GM23338 (cell line): ENCODE results near the gene FXR1. TPM values are rescaled to one million over a fixed set of nuclear protein-coding genes. Genes with fewer than 3 reads are reported as not detected.

Source experiments
- ATAC-seq: fragments of 200-7000 bp; cut with Tn5 transposase; 3 replicates; pipeline ENCODE4 v1.9.1; 2020
- DNase-seq: peaks from one replicate; pipeline ENCODE4 v3.0.0-alpha.2; 2015; ENCODE audit warnings: low spot score
- H2AFZ ChIP-seq: fragments of 200-600 bp; sonication (generic); 2 replicates; pipeline ENCODE4 v1.8.0; 2016; ENCODE audit warnings: antibody characterized with exemption, mild to moderate bottlenecking, moderate library complexity
- H3F3A ChIP-seq: fragments of 200-600 bp; sonication (generic); replicated peaks from 2 replicates; pipeline ENCODE4 v1.8.0; 2017; ENCODE audit warnings: antibody characterized with exemption, mixed run types, low read depth
- H3K27ac ChIP-seq: fragments of 200-600 bp; sonication (generic); 2 replicates; pipeline ENCODE4 v1.6.1; 2016; ENCODE audit warnings: low read depth
- H3K27me3 ChIP-seq: fragments of 200-600 bp; sonication (generic); 2 replicates; pipeline ENCODE4 v1.8.0; 2016; ENCODE audit warnings: mild to moderate bottlenecking, mixed run types, moderate library complexity; ENCODE audit not compliant: insufficient read depth
- H3K36me3 ChIP-seq: fragments of 200-600 bp; sonication (generic); 2 replicates; pipeline ENCODE4 v1.8.0; 2016; ENCODE audit warnings: mild to moderate bottlenecking; ENCODE audit not compliant: insufficient read depth
- H3K4me1 ChIP-seq: fragments of 200-600 bp; sonication (generic); 2 replicates; pipeline ENCODE4 v1.8.0; 2016; ENCODE audit warnings: mild to moderate bottlenecking, moderate library complexity; ENCODE audit not compliant: insufficient read depth
- H3K4me2 ChIP-seq: fragments of 200-600 bp; sonication (generic); 2 replicates; pipeline ENCODE4 v1.7.1; 2017; ENCODE audit warnings: mixed run types
- H3K4me3 ChIP-seq: fragments of 200-600 bp; sonication (generic); 2 replicates; pipeline ENCODE4 v1.6.1; 2016; ENCODE audit warnings: mixed run types
- H3K79me2 ChIP-seq: fragments of 200-600 bp; sonication (generic); replicated peaks from 2 replicates; pipeline ENCODE4 v1.8.0; 2017; ENCODE audit warnings: mild to moderate bottlenecking; ENCODE audit not compliant: insufficient read depth
- H3K9me2 ChIP-seq: fragments of 200-600 bp; sonication (generic); 2 replicates; pipeline ENCODE4 v1.8.0; 2017; ENCODE audit not compliant: insufficient read depth
- H4K20me1 ChIP-seq: fragments of 200-600 bp; sonication (generic); replicated peaks from 2 replicates; pipeline ENCODE4 v1.8.0; 2017; ENCODE audit warnings: mild to moderate bottlenecking; ENCODE audit not compliant: insufficient read depth
- H3K27ac Mint-ChIP-seq: 2 replicates; pipeline ENCODE4 v1.8.0; 2020; ENCODE audit warnings: inconsistent platforms, mild to moderate bottlenecking, moderate library complexity, mixed read lengths
- H3K27me3 Mint-ChIP-seq: 3 replicates; pipeline ENCODE4 v1.8.0; 2022; ENCODE audit warnings: low read depth, mild to moderate bottlenecking, moderate library complexity, mixed read lengths, inconsistent platforms; ENCODE audit not compliant: insufficient read depth, poor library complexity
- H3K36me3 Mint-ChIP-seq: 3 replicates; pipeline ENCODE4 v1.8.0; 2021; ENCODE audit warnings: low read depth, mild to moderate bottlenecking, inconsistent platforms, moderate library complexity, mixed read lengths
- H3K4me1 Mint-ChIP-seq: 3 replicates; pipeline ENCODE4 v1.8.0; 2020; ENCODE audit warnings: mild to moderate bottlenecking, inconsistent platforms, mixed read lengths
- H3K4me3 Mint-ChIP-seq: 3 replicates; pipeline ENCODE4 v1.8.0; 2021; ENCODE audit warnings: moderate library complexity, mild to moderate bottlenecking, inconsistent platforms, mixed read lengths
- H3K9me3 Mint-ChIP-seq: 3 replicates; pipeline ENCODE4 v1.8.0; 2020; ENCODE audit warnings: moderate library complexity, mild to moderate bottlenecking, inconsistent platforms, mixed read lengths
- CREB1 ChIP-seq: fragments of 250-450 bp; sonication (Bioruptor Pico); IDR thresholded peaks from 2 replicates; pipeline ENCODE4 v1.5.0; 2020; ENCODE audit warnings: low read depth, mild to moderate bottlenecking, moderate library complexity
- CTCF ChIP-seq, 2 experiments: fragments of 200-600 bp in 1 of 2; sonication (generic) in 1 of 2; conservative IDR thresholded peaks; 2 replicates each; pipeline versions ENCODE4 v1.5.1 to v1.6.1; 2016 to 2017; ENCODE audit warnings: antibody characterized with exemption in 2 of 2, low read depth in 2 of 2, mild to moderate bottlenecking in 2 of 2, moderate library complexity in 1 of 2
- EZH2 ChIP-seq: fragments of 200-600 bp; sonication (generic); IDR thresholded peaks from one replicate; pipeline ENCODE4 v1.8.0; 2017; ENCODE audit warnings: antibody characterized with exemption, mild to moderate bottlenecking, low read depth; ENCODE audit not compliant: unreplicated experiment
- EZH2phosphoT487 ChIP-seq: fragments of 200-600 bp; sonication (generic); IDR thresholded peaks from one replicate; pipeline ENCODE4 v1.8.1; 2018; ENCODE audit warnings: antibody characterized with exemption; ENCODE audit not compliant: unreplicated experiment
- JUNB ChIP-seq: IDR thresholded peaks from one replicate; pipeline ENCODE4 v1.6.1; 2016; ENCODE audit warnings: antibody characterized with exemption; ENCODE audit not compliant: unreplicated experiment
- NANOG ChIP-seq: IDR thresholded peaks from 2 replicates; pipeline ENCODE4 v1.6.1; 2016; ENCODE audit warnings: antibody characterized with exemption, borderline replicate concordance
- POLR2AphosphoS5 ChIP-seq: IDR thresholded peaks from 2 replicates; pipeline ENCODE4 v1.6.1; 2016; ENCODE audit warnings: antibody characterized with exemption, low read depth
- STAT1 ChIP-seq: IDR thresholded peaks from one replicate; pipeline ENCODE4 v1.6.1; 2016; ENCODE audit warnings: antibody characterized with exemption; ENCODE audit not compliant: unreplicated experiment
- ZNF114 ChIP-seq: fragments of 250-450 bp; sonication (Bioruptor Pico); IDR thresholded peaks from 2 replicates; pipeline ENCODE4 v1.5.0; 2020; ENCODE audit warnings: mild to moderate bottlenecking, moderate library complexity
- ZNF331 ChIP-seq: fragments of 250-450 bp; sonication (Bioruptor Pico); IDR thresholded peaks from 2 replicates; pipeline ENCODE4 v1.5.0; 2020; ENCODE audit warnings: low read depth, mild to moderate bottlenecking, moderate library complexity
- polyA plus RNA-seq: library from polyadenylated mRNA; unstranded; fragments of >200 nt; fragmentation: Nextera tagmentation; extraction: Ambion mirVana; gene quantifications from 2 replicates; pipeline ENCODE4 v1.2.1, GENCODE V29; 2016
- total RNA-seq: library from RNA; depleted of rRNA; stranded (reverse); fragments of >200 nt; shearing (Covaris generic); gene quantifications from 2 replicates; pipeline ENCODE4 v1.2.3, GENCODE V29; 2014
- TF ChIP-seq, protein P1 (sequence below): fragments of 250-450 bp; sonication (Bioruptor Pico); IDR thresholded peaks from 2 replicates; pipeline ENCODE4 v1.5.0; 2020; ENCODE audit warnings: mild to moderate bottlenecking, moderate library complexity
- TF ChIP-seq, protein P2 (sequence below): IDR thresholded peaks from 2 replicates; pipeline ENCODE4 v1.6.1; 2016; ENCODE audit warnings: antibody characterized with exemption
- TF ChIP-seq, protein P3 (sequence below): IDR thresholded peaks from one replicate; pipeline ENCODE4 v1.6.1; 2018; ENCODE audit warnings: antibody characterized with exemption; ENCODE audit not compliant: unreplicated experiment

FXR1 gene
- total and polyA plus RNA-seq, 2 experiments from 2014 or later = 136 to 228 TPM

DNA sequence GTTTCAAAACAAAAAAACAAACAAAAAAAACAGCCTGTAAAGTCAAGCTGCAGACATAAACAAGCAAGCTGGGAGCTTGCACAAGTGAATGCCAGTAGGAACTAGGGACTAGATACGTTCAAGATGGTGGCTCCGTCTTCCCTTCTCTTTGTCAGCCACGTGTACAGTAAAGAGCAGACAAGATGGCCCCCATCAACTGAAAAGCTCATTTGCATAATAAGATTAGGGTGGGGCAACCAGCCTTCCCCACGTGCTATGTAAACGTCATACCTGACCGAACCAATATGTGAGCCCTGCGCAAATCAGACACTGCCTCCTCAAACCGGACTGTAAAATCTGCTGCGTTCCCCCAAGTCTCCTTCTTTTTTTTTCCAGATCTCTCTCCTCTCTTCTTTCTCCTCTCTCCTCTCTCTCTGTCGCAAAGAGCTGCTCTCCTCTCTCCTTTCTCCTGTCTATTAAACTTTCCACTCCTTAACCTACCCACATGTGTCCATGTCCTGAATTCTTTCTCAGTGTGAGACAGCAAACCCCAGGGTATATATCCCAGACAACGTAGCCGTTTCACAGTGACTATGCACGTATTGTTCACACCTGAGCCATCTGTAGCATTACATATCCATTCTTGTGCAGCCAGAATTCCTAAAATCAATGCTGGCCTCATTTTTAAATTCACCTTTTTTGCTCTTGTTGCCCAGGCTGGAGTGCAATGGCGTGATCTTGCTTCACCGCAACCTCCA, 31.2 kb upstream of the FXR1 start:
- no peaks in the 10 kb centered on the region for H3K9me2 ChIP-seq
- no peak overlapping the region for H3K4me3 ChIP-seq
- no peaks in the 10 kb centered on the region for H3K4me1 ChIP-seq
- no peaks in the 10 kb centered on the region for H3F3A ChIP-seq
- DNase-seq = no peak
- H3K27ac Mint-ChIP-seq = no peak overlapping the region
- H3K9me3 Mint-ChIP-seq = no peaks in the 10 kb centered on the region
- H3K36me3 Mint-ChIP-seq = no peaks in the 10 kb centered on the region
- H2AFZ ChIP-seq = peak overlapping the region; percentile 89; the same call in 1 of the 2 replicates
- H3K4me3 Mint-ChIP-seq = no peak overlapping the region
- H3K79me2 ChIP-seq = no peaks in the 10 kb centered on the region
- no peaks in the 10 kb centered on the region for H3K27me3 Mint-ChIP-seq
- TF ChIP-seq ZNF114 (no peak), NANOG (no peak), EZH2 (no peak), STAT1 (no peak), EZH2phosphoT487 (no peak), CTCF (conservative IDR thresholded peaks at IDR 0.05; ENCODE audit: low read depth in 2 of 2) (no peak), JUNB (no peak), CREB1 (CRISPR knock-in tag) (no peak), POLR2AphosphoS5 (no peak), ZNF331 (CRISPR knock-in tag) (no peak)
- TF ChIP-seq, protein P1, sequence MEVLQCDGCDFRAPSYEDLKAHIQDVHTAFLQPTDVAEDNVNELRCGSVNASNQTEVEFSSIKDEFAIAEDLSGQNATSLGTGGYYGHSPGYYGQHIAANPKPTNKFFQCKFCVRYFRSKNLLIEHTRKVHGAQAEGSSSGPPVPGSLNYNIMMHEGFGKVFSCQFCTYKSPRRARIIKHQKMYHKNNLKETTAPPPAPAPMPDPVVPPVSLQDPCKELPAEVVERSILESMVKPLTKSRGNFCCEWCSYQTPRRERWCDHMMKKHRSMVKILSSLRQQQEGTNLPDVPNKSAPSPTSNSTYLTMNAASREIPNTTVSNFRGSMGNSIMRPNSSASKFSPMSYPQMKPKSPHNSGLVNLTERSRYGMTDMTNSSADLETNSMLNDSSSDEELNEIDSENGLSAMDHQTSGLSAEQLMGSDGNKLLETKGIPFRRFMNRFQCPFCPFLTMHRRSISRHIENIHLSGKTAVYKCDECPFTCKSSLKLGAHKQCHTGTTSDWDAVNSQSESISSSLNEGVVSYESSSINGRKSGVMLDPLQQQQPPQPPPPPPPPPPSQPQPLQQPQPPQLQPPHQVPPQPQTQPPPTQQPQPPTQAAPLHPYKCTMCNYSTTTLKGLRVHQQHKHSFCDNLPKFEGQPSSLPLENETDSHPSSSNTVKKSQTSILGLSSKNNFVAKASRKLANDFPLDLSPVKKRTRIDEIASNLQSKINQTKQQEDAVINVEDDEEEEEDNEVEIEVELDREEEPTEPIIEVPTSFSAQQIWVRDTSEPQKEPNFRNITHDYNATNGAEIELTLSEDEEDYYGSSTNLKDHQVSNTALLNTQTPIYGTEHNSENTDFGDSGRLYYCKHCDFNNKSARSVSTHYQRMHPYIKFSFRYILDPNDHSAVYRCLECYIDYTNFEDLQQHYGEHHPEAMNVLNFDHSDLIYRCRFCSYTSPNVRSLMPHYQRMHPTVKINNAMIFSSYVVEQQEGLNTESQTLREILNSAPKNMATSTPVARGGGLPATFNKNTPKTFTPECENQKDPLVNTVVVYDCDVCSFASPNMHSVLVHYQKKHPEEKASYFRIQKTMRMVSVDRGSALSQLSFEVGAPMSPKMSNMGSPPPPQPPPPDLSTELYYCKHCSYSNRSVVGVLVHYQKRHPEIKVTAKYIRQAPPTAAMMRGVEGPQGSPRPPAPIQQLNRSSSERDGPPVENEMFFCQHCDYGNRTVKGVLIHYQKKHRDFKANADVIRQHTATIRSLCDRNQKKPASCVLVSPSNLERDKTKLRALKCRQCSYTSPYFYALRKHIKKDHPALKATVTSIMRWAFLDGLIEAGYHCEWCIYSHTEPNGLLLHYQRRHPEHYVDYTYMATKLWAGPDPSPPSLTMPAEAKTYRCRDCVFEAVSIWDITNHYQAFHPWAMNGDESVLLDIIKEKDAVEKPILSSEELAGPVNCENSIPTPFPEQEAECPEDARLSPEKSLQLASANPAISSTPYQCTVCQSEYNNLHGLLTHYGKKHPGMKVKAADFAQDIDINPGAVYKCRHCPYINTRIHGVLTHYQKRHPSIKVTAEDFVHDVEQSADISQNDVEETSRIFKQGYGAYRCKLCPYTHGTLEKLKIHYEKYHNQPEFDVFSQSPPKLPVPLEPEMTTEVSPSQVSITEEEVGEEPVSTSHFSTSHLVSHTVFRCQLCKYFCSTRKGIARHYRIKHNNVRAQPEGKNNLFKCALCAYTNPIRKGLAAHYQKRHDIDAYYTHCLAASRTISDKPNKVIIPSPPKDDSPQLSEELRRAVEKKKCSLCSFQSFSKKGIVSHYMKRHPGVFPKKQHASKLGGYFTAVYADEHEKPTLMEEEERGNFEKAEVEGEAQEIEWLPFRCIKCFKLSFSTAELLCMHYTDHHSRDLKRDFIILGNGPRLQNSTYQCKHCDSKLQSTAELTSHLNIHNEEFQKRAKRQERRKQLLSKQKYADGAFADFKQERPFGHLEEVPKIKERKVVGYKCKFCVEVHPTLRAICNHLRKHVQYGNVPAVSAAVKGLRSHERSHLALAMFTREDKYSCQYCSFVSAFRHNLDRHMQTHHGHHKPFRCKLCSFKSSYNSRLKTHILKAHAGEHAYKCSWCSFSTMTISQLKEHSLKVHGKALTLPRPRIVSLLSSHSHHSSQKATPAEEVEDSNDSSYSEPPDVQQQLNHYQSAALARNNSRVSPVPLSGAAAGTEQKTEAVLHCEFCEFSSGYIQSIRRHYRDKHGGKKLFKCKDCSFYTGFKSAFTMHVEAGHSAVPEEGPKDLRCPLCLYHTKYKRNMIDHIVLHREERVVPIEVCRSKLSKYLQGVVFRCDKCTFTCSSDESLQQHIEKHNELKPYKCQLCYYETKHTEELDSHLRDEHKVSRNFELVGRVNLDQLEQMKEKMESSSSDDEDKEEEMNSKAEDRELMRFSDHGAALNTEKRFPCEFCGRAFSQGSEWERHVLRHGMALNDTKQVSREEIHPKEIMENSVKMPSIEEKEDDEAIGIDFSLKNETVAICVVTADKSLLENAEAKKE (CRISPR knock-in tag) = no peak
- TF ChIP-seq, protein P2, sequence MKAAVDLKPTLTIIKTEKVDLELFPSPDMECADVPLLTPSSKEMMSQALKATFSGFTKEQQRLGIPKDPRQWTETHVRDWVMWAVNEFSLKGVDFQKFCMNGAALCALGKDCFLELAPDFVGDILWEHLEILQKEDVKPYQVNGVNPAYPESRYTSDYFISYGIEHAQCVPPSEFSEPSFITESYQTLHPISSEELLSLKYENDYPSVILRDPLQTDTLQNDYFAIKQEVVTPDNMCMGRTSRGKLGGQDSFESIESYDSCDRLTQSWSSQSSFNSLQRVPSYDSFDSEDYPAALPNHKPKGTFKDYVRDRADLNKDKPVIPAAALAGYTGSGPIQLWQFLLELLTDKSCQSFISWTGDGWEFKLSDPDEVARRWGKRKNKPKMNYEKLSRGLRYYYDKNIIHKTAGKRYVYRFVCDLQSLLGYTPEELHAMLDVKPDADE = no peak
- TF ChIP-seq, protein P3, sequence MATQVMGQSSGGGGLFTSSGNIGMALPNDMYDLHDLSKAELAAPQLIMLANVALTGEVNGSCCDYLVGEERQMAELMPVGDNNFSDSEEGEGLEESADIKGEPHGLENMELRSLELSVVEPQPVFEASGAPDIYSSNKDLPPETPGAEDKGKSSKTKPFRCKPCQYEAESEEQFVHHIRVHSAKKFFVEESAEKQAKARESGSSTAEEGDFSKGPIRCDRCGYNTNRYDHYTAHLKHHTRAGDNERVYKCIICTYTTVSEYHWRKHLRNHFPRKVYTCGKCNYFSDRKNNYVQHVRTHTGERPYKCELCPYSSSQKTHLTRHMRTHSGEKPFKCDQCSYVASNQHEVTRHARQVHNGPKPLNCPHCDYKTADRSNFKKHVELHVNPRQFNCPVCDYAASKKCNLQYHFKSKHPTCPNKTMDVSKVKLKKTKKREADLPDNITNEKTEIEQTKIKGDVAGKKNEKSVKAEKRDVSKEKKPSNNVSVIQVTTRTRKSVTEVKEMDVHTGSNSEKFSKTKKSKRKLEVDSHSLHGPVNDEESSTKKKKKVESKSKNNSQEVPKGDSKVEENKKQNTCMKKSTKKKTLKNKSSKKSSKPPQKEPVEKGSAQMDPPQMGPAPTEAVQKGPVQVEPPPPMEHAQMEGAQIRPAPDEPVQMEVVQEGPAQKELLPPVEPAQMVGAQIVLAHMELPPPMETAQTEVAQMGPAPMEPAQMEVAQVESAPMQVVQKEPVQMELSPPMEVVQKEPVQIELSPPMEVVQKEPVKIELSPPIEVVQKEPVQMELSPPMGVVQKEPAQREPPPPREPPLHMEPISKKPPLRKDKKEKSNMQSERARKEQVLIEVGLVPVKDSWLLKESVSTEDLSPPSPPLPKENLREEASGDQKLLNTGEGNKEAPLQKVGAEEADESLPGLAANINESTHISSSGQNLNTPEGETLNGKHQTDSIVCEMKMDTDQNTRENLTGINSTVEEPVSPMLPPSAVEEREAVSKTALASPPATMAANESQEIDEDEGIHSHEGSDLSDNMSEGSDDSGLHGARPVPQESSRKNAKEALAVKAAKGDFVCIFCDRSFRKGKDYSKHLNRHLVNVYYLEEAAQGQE = no peak
- no peak for ATAC-seq
- H3K4me1 Mint-ChIP-seq = no peaks in the 10 kb centered on the region
- H3K36me3 ChIP-seq = no peaks in the 10 kb centered on the region
- no peaks in the 10 kb centered on the region for H4K20me1 ChIP-seq
- H3K27ac ChIP-seq = no peak overlapping the region
- no peak overlapping the region for H3K4me2 ChIP-seq
- no peaks in the 10 kb centered on the region for H3K27me3 ChIP-seq
